ENCODE measurements around the gene THAP8. TPM values are rescaled to one million over a fixed set of nuclear protein-coding genes. Genes with fewer than 3 reads are reported as not detected.
A peak's percentile ranks its signal among the peaks of the same experiment; 100 is the strongest.
"Not testable (repeated sequence)": the region's sequence is repeated elsewhere in the genome, so short reads cannot be mapped to it uniquely, and the experiment has no call there.

The THAP8 gene
- total RNA-seq, 4 donors from 2014 or later: 5.7 to 20.4 (median 10.9) TPM

DNA sequence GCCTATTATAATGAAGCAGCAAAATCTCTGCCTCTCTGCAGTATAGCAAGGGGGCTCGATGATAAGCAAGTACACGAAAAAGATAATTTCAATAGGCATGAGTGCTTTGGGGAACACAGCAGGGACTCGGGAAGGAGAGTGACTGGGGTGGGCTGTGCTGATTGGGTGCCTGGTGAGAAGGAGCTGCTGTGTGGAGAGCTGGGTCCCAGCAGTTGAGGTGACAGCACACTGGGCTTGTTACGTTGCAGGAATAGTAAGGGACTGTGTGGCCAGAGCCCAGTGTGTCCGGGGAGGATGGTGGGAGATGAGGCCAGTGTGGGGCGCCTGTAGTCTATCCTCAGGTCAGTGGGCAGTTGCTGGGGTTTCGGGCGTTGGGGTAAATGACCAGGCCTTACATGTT lies 18.0 kb upstream of the THAP8 start:
- Histone ChIP-seq H3K27me3 (no peaks in the 10 kb centered on the region), H3K9me3 (no peaks in the 10 kb centered on the region)

DNA sequence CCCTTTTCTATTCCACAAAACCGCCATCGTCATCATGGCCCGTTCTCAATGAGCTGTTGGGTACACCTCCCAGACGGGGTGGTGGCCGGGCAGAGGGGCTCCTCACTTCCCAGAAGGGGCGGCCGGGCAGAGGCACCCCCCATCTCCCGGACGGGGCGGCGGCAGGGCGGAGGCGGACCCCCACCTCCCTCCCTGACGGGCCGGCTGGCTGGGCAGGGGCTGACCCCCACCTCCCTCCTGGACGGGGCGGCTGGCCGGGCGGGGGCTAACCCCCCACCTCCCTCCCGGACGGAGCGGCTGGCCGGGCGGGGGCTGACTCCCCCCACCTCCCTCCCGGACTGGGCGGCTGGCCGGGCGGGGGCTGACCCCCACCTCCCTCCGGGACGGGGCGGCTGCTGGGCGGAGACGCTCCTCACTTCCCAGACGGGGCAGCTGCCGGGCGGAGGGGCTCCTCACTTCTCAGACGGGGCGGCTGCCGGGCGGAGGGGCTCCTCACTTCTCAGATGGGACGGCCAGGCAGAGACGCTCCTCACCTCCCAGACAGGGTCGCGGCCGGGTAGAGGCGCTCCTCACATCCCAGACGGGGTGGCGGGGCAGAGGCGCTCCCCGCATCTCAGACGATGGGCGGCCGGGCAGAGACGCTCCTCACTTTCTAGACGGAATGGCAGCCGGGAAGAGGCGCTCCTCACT lies 14.9 kb upstream of the THAP8 start:
- H3K9me3 ChIP-seq; H3K4me1 ChIP-seq; H3K36me3 ChIP-seq; DNase-seq (ENCODE audit: low spot score in 2 of 2); H3K4me3 ChIP-seq; H3K27ac ChIP-seq; H3K27me3 ChIP-seq: not testable (repeated sequence)
- WGBS: 93% methylated on average over 6 of the region's 57 CpGs

More for the DNA sequence above, 18.0 kb upstream of the THAP8 start:
- WGBS: 96% methylated on average over 8 of the region's 8 CpGs
- Histone ChIP-seq H3K4me1 (peaks cover 8% of the 10 kb centered on the region), H3K27ac (no peak overlapping the region), H3K36me3 (no peaks in the 10 kb centered on the region), H3K4me3 (no peak overlapping the region)
- TF ChIP-seq, protein P1, sequence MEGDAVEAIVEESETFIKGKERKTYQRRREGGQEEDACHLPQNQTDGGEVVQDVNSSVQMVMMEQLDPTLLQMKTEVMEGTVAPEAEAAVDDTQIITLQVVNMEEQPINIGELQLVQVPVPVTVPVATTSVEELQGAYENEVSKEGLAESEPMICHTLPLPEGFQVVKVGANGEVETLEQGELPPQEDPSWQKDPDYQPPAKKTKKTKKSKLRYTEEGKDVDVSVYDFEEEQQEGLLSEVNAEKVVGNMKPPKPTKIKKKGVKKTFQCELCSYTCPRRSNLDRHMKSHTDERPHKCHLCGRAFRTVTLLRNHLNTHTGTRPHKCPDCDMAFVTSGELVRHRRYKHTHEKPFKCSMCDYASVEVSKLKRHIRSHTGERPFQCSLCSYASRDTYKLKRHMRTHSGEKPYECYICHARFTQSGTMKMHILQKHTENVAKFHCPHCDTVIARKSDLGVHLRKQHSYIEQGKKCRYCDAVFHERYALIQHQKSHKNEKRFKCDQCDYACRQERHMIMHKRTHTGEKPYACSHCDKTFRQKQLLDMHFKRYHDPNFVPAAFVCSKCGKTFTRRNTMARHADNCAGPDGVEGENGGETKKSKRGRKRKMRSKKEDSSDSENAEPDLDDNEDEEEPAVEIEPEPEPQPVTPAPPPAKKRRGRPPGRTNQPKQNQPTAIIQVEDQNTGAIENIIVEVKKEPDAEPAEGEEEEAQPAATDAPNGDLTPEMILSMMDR (IDR thresholded peaks at IDR 0.05): no peak
- TF ChIP-seq POLR2A (IDR thresholded peaks at IDR 0.05) (no peak), POLR2AphosphoS5 (IDR thresholded peaks at IDR 0.05) (no peak), EP300 (IDR thresholded peaks at IDR 0.05) (no peak)
- no peak for DNase-seq (ENCODE audit: low spot score in 2 of 2)

DNA sequence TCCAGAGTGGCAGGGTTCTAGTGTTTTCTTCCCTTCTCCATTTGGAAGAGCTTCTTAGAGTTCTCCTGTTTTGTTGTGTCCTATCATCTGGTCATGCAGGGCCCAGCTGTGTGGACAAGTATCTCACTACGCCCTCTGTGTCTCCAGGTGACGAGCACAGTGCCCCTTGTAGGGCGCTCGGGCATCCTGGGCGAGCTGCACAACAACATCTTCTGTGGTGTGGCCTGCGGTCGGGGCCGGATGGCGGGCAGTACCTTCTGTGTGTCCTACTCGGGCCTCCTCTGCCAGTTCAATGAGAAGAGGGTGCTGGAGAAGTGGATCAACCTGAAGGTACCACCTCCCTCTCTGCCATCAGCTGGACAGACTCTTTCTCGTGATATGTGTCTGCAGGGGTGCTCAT lies 13.6 kb upstream of the THAP8 start:
- Histone ChIP-seq H3K27me3 (no peaks in the 10 kb centered on the region), H3K36me3 (no peaks in the 10 kb centered on the region), H3K4me1 (peaks cover 8% of the 10 kb centered on the region), H3K9me3 (no peaks in the 10 kb centered on the region), H3K4me3 (no peak overlapping the region), H3K27ac (no peak overlapping the region)
- TF ChIP-seq POLR2A (IDR thresholded peaks at IDR 0.05) (no peak), POLR2AphosphoS5 (IDR thresholded peaks at IDR 0.05) (no peak)
- DNase-seq (ENCODE audit: low spot score in 2 of 2): no peak
- 97% methylated on average over 11 of the region's 11 CpGs for whole genome bisulfite sequencing

DNA sequence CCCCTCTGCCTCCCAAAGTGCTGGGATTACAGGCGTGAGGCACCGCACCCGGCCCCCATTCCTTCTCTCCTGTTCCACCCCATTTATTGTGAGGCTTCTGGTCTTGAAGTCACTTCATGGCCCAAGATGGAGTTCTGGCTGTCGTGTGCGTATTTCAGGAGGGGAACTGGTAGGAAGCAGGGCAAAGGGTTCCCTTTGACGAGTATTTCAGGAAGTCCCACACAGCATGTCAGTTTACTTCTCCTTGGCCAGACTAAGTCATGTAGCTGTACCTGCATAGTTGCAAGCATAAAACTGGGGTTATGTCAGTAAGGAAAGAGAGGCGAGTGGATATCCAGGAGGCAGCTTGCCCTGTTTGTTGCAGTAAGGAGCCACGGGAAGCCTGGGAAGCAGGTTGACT lies 10.7 kb upstream of the THAP8 start:
- Histone ChIP-seq H3K9me3 (no peaks in the 10 kb centered on the region), H3K4me3 (no peak overlapping the region), H3K4me1 (no peaks in the 10 kb centered on the region), H3K36me3 (no peaks in the 10 kb centered on the region), H3K27ac (no peak overlapping the region), H3K27me3 (no peaks in the 10 kb centered on the region)
- no peak for TF ChIP-seq EP300 (IDR thresholded peaks at IDR 0.05)
- TF ChIP-seq POLR2A (IDR thresholded peaks at IDR 0.05): no peak
- TF ChIP-seq, protein P1 (IDR thresholded peaks at IDR 0.05): no peak
- TF ChIP-seq POLR2AphosphoS5 (IDR thresholded peaks at IDR 0.05): no peak
- no peak for DNase-seq (ENCODE audit: low spot score in 2 of 2)
- WGBS: 95% methylated on average over 8 of the region's 8 CpGs

DNA sequence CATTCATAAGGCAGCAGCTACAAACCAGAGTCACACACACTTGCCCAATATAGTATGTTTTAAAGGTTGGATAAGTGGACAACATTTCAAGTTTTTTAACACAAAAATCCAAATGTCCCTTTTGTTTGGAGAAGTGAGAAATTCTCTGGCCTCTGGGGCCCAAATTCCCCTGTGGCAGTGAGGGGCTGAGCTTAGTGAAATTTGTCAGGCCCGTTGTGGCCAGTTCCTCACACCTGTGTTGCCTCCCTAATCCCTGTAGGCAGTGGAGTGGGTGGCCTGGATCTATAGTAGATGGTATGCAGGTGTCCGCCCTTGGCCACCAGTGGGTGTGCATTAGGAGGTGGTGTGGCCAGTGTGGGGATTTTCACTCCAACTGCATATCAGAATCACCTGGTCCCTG lies 7.3 kb upstream of the THAP8 start:
- Histone ChIP-seq H3K4me3 (no peak overlapping the region), H3K27ac (no peak overlapping the region), H3K36me3 (no peaks in the 10 kb centered on the region), H3K27me3 (no peaks in the 10 kb centered on the region), H3K4me1 (peaks cover 5% of the 10 kb centered on the region), H3K9me3 (no peaks in the 10 kb centered on the region)
- TF ChIP-seq POLR2A (IDR thresholded peaks at IDR 0.05): no peak
- TF ChIP-seq, protein P1 (IDR thresholded peaks at IDR 0.05): no peak
- TF ChIP-seq POLR2AphosphoS5 (IDR thresholded peaks at IDR 0.05): no peak
- no peak for TF ChIP-seq EP300 (IDR thresholded peaks at IDR 0.05)
- 100% methylated on average over 2 of the region's 2 CpGs for WGBS
- DNase-seq (ENCODE audit: low spot score in 2 of 2): no peak

DNA sequence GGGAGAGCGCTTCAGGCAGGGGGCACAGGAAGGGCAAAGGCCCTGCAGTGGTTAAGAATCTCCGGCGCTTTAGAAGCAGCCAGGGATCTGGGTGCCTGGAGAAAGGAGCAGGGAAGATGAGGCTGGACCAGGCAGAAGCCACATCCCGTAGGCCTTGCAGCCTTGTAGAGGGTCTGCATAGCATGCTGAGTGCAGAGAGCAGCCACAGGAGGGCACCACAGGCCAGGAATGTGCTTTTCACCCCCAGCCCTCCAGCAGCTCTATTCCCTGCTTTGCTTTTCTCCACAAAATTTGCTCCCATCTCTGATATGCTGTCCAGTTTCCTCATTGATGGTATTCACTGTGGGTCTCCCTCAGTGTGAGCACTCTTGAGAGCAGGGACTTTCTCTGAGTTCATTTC lies 6.3 kb upstream of the THAP8 start:
- Histone ChIP-seq H3K9me3 (no peaks in the 10 kb centered on the region), H3K4me1 (peaks cover 11% of the 10 kb centered on the region), H3K27me3 (no peaks in the 10 kb centered on the region), H3K4me3 (no peak overlapping the region), H3K27ac (no peak overlapping the region), H3K36me3 (no peaks in the 10 kb centered on the region)
- no peak for DNase-seq (ENCODE audit: low spot score in 2 of 2)
- 75% methylated on average over 4 of the region's 4 CpGs for WGBS
- TF ChIP-seq EP300 (IDR thresholded peaks at IDR 0.05): no peak
- TF ChIP-seq POLR2A (IDR thresholded peaks at IDR 0.05): no peak
- TF ChIP-seq, protein P1 (IDR thresholded peaks at IDR 0.05): peak in 1 of 2 donors; percentile 30

Data from suprapubic skin (tissue), 4 donors.